ENCODE data around the gene RBM39.
"Not testable (repeated sequence)": the region's sequence is repeated elsewhere in the genome, so short reads cannot be mapped to it uniquely, and the experiment has no call there.

RBM39 gene

DNA sequence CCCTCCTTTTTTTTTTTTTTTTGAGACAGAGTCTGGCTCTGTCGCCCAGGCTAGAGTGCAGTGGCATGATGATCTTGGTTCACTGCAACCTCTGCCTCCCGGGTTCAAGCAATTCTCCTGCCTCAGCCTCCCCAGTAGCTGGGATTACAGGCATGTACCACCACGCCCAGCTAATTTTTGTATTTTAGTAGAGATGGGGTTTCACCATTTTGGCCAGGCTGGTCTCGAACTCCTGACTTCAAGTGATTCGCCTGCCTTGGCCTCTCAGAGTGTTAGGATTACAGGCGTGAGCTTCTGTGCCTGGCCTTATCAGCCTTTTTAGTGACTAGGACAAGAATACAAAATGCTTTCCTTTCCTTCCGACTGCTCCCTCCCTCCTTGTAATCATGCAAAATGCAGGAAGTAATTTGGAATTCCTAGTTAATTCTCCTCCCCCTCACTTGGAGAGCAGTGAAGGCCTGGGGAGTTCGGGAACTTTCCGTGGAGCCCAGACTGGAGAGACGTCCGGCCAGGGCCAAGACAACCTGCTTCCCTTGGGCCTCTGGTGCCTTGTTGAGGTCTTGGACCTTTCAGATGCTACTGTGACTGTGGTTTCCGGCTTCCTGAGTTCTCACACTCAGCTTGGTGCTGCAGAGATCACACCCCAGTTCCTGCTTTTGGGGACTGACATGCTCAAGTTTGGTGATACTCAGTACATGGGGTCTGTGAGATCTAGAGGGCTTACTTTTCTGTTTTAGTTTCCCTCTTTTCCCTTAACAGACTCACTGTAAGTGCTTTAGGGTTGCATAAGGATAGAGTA lies 25.8 kb upstream of the RBM39 start:
- H3K4me3 ChIP-seq (ENCODE audit: control insufficient read depth, low read depth, low read length), result no peak overlapping the region
- TF ChIP-seq, protein P1, sequence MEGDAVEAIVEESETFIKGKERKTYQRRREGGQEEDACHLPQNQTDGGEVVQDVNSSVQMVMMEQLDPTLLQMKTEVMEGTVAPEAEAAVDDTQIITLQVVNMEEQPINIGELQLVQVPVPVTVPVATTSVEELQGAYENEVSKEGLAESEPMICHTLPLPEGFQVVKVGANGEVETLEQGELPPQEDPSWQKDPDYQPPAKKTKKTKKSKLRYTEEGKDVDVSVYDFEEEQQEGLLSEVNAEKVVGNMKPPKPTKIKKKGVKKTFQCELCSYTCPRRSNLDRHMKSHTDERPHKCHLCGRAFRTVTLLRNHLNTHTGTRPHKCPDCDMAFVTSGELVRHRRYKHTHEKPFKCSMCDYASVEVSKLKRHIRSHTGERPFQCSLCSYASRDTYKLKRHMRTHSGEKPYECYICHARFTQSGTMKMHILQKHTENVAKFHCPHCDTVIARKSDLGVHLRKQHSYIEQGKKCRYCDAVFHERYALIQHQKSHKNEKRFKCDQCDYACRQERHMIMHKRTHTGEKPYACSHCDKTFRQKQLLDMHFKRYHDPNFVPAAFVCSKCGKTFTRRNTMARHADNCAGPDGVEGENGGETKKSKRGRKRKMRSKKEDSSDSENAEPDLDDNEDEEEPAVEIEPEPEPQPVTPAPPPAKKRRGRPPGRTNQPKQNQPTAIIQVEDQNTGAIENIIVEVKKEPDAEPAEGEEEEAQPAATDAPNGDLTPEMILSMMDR (conservative IDR thresholded peaks at IDR 0.05; ENCODE audit: control insufficient read depth, insufficient read depth, low read depth, low read length), result no peak
- peak; percentile 42 for DNase-seq (ENCODE audit: low read depth)

DNA sequence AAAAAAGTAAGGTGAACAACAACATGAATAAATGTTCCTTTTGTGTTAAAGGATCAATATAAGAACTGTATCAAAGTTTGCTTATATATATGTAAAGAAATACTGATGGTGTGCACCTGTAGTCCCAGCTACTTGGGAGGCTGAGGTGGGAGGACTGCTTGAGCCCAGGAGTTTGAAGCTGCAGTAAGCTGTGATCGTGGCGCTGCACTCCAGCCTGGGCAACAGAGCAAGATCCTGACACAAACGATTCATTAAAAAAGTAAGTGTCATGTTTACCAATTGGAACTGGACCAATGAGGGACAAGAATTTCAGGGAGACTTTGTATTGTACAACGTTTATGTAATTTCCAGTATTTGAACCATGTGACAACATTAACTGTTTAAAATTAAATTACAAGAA lies 24.8 kb upstream of the RBM39 start:
- no peak for DNase-seq (ENCODE audit: low read depth)
- H3K4me3 ChIP-seq (ENCODE audit: control insufficient read depth, low read depth, low read length), result no peak overlapping the region
- TF ChIP-seq, protein P1 (conservative IDR thresholded peaks at IDR 0.05; ENCODE audit: control insufficient read depth, insufficient read depth, low read depth, low read length), result no peak

DNA sequence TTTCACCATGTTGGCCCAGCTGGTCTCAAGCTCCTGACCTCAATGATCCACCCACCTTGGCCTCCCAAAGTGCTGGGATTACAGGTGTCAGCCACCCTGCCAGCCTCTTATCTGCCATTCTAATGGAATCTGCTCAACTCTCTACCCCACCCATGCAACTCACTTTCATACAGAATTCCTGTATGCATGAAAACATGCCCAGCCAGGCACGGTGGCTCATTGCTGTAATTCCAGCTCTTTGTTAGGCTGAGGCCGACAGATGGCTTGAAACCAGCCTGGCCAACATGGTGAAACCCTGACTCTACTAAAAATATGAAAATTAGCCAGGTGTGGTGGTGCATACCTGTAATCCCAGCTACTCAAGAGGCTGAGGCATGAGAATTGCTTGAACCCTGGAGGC lies 22.9 kb upstream of the RBM39 start:
- DNase-seq (ENCODE audit: low read depth); H3K4me3 ChIP-seq (ENCODE audit: control insufficient read depth, low read depth, low read length): not testable (repeated sequence)

DNA sequence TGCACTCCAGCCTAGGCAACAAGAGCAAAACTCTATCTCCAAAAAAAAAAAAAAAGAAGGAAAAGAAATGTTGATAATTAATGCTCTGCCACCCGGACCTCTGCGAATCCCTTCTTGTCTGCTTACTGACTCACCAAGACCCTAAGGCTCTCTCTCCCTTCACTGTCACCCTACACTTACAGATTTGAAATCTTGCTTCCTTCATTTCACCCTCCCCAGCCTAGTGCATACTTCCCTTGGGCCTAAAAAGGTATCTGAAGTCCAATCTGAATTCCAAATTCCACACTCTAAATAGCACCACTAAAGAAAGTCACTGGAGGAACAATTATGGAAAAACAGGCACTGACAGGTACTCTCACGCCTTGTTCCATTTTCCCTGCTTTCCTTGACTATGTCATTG lies 20.4 kb upstream of the RBM39 start:
- DNase-seq (ENCODE audit: low read depth), result no peak
- H3K4me3 ChIP-seq (ENCODE audit: control insufficient read depth, low read depth, low read length), result no peak overlapping the region
- TF ChIP-seq, protein P1 (conservative IDR thresholded peaks at IDR 0.05; ENCODE audit: control insufficient read depth, insufficient read depth, low read depth, low read length), result no peak

DNA sequence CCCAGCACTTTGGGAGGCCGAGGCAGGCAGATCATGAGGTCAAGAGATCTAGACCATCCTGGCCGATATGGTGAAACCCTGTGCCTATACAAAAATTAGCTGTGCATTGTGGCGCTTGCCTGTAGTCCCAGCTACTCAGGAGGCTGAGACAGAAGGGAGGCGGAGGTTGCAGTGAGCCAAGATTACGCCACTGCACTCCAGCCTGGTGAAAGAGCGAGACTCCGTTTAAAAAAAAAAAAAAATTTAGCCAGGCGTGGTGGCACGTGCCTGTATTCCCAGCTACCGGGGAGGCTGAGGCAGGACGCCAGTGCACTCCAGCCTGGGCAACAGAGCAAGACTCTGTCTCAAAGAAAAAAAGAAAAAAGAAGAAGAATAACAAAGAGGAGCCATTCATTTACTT lies 19.5 kb upstream of the RBM39 start:
- DNase-seq (ENCODE audit: low read depth); H3K4me3 ChIP-seq (ENCODE audit: control insufficient read depth, low read depth, low read length): not testable (repeated sequence)

DNA sequence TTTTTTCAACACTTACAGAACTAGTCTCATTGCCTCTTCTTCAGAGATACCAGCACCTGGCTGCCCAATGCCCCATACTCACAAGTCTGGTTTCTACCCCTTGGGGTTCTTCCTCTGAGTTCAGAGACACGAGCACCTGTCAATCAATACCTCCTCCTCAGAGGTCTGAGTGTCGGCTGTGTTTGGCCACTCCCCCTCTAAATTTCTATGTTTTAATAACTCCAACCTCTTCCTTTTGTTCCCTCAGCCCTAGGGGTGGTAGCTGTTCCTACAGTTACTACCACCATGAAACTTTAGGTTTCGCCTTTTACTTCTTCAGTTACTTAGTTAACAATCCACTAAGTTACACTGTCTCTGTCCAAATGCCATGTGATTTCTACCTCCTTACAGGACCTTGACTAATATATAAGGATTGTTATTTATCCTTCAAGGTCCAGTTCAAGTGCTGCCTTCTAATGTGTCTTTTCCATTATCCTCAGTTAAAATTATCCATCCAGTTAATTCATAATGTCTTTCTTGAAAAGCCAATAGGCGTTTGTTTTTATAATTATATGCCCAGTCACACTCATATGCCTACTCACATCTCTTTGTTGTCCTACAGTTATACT lies 15.1 kb upstream of the RBM39 start:
- TF ChIP-seq, protein P1 (conservative IDR thresholded peaks at IDR 0.05; ENCODE audit: control insufficient read depth, insufficient read depth, low read depth, low read length), result no peak

DNA sequence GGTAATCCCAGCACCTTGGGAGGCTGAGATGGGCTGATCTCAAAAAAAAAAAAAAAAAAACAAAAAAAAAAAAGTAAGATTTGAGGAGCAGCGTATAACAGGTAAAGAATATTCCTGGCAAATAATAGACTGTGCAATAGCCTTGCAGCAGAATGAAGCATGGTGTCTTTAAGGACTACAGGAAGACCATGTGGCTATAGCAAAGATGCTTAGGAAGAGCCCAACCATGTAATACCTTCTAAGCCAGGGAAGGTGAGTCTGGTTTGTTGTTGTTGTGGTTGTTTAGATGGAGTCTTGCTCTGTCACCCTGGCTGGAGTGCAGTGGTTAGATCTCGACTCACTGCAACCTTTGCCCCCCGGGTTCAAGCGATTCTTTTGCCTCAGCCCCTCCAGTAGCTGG lies 14.3 kb upstream of the RBM39 start:
- no peak for DNase-seq (ENCODE audit: low read depth)
- no peak overlapping the region for H3K4me3 ChIP-seq (ENCODE audit: control insufficient read depth, low read depth, low read length)
- TF ChIP-seq, protein P1 (conservative IDR thresholded peaks at IDR 0.05; ENCODE audit: control insufficient read depth, insufficient read depth, low read depth, low read length), result no peak

More for the DNA sequence above, 15.1 kb upstream of the RBM39 start:
- H3K4me3 ChIP-seq (ENCODE audit: control insufficient read depth, low read depth, low read length), result no peak overlapping the region
- no peak for DNase-seq (ENCODE audit: low read depth)

Measured in fibroblast of mammary gland (primary cell).